DND-41 (cell line): ENCODE results near the gene SHLD2.

Source experiments
- EZH2 ChIP-seq: IDR thresholded peaks from 3 replicates; pipeline ENCODE4 v1.6.1; 2012; ENCODE audit warnings: borderline replicate concordance, low read depth, mild to moderate bottlenecking, moderate library complexity, low read length, inconsistent platforms; ENCODE audit not compliant: severe bottlenecking
- TF ChIP-seq, protein P1 (sequence below): IDR thresholded peaks from 2 replicates; pipeline ENCODE4 v1.5.1; 2012; ENCODE audit warnings: borderline replicate concordance, low read length, moderate library complexity, mild to moderate bottlenecking; ENCODE audit not compliant: poor library complexity, severe bottlenecking; ENCODE audit errors: extremely low read depth

DNA sequence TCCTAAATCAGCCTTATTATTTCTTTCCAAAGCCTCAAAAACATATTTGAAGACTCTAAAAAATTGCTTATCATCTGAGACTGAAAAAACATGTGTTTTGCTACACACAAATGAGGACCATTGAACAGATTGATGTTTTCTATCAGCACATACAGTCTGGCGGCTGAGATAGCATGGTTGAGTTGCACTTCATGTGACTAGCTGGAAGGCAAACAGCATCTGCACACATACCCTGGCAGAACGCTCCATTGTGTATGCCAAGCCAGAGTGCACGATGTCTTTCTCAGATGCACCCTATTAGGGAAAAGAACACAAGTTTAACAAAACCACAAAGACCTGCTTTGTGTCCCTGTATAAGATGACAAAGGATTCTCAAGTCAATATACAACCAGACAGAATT is 41.9 kb upstream of the SHLD2 start:
- TF ChIP-seq, protein P1, sequence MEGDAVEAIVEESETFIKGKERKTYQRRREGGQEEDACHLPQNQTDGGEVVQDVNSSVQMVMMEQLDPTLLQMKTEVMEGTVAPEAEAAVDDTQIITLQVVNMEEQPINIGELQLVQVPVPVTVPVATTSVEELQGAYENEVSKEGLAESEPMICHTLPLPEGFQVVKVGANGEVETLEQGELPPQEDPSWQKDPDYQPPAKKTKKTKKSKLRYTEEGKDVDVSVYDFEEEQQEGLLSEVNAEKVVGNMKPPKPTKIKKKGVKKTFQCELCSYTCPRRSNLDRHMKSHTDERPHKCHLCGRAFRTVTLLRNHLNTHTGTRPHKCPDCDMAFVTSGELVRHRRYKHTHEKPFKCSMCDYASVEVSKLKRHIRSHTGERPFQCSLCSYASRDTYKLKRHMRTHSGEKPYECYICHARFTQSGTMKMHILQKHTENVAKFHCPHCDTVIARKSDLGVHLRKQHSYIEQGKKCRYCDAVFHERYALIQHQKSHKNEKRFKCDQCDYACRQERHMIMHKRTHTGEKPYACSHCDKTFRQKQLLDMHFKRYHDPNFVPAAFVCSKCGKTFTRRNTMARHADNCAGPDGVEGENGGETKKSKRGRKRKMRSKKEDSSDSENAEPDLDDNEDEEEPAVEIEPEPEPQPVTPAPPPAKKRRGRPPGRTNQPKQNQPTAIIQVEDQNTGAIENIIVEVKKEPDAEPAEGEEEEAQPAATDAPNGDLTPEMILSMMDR = no peak
- TF ChIP-seq EZH2 = no peak
